LNCAP (cell line): ENCODE results near the gene RBM23.

ENCODE experiments used
- CTCF ChIP-seq: fragments of 450-650 bp; IDR thresholded peaks from 2 replicates; pipeline ENCODE4 v1.5.1; 2017; ENCODE audit warnings: mild to moderate bottlenecking

RBM23 gene

DNA sequence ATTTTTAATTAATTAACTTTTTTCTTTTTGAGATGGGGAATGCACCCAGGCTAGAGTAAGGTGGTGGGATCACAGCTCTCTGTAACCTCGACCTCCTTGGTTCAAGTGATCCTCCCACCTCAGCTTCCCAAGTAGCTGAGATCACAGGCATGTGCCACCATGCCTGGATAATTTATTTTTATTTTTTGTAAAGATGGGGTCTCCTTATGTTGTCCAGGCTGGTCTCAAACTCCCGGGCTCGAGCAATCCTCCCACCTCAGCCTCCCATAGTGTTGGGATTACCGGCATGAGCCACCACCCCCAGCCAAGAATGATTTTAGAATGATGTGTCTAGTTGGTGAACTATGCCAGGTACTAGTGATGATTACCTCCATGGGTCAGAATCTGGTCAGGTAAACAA lies 54.0 kb downstream of the RBM23 start:
- TF ChIP-seq CTCF: no peak

GRCh38 chr14:22861651-22862050 lies 57.3 kb downstream of the RBM23 start:
- no peak for TF ChIP-seq CTCF

DNA sequence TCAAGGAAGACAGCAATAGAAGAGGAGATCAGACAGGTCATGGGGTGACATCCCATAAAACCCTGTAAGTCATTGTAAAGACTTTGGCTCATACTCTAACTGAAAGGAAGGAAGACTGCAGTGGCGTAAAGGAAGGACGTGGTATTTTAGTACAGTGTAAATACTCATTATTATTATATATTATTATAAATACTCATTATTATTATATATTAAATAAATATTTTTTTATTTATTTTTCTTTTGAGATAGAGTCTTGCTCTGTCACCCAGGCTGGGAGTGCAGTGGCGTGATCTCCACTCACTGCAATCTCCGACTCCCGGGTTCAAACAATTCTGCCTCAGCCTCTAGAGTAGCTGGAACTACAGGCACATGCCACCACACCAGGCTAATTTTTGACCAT lies 62.5 kb downstream of the RBM23 start:
- no peak for TF ChIP-seq CTCF

DNA sequence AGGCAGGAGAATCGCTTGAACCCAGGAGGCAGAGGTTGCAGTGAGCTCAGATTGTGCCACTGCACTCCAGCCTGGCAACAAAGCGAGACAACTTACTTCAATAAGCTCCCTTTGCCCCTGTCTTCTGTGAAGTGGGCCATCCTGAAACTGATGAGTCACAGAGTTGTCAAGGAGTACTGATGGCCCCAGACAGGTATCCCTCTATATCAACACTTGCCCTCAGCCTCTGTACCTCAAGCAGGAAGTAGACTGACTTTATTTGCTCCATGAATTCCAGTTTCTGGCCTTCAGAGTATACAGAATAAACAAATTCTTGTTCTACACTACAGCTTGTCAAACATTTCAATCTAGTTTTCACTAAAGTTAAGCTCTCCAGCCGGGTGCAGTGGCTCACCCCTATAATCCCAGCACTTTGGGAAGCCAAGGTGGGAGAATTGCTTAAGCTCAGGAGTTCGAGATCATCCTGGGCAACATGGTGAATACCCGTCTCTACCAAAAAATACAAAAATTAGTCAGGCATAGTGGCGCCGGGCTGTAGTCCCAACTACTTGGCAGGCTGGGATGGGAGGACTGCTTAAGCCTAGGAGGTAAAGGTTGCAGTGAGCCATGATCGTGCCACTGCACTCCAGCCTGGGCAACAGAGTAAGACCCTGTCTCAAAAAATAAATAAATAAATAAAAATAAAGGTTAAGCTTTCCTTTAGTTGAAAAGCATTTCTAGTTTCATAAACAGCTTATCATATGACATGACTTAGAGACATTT lies 63.8 kb downstream of the RBM23 start:
- TF ChIP-seq CTCF: no peak

DNA sequence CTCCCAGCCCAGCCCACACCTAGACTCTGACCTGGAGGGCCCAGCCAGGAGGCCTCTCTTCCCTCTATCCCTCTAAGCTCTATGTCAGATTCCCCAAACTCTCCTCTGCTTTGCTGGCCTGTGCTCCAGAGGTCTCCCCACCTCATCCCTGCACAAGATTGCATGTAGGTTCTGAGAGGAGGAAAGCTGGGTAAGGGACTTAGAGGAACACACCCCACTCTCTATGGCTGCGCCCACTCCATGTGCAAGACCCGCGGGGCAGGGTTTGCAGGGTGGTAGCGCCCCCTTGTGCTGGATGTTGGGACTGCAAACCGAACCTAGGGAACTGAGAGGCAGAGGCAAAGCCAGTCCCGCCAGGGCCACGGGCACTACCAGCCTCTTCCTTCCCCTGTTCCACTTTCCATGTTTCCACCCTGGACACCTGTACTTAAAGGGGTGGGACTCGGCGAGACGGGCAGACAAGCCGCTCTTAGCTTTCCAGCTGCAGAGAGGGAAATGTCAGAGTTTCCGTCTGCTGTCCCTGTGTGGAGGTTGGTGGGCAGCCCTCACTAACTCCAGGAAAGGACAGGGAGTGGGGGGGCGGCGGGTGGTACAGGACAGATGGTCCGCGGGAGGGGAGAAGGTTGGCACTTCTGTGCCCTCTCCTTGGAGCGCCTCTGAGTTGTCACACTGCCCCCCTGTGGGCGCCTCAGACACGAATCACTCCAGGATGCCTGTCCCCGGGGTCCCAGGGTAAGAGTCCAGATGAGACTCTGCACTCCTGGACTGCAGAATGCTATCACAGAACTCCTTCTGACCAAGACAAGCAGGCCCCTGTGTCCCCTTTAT lies 65.8 kb downstream of the RBM23 start:
- peak; percentile 95 for TF ChIP-seq CTCF

- no peak for TF ChIP-seq CTCF
These were observed 66.4 kb downstream of the RBM23 start for GRCh38 chr14:22852599-22852939.

GRCh38 chr14:22850944-22851764 lies 67.8 kb downstream of the RBM23 start:
- no peak for TF ChIP-seq CTCF
